OCI-LY7 (cell line): ENCODE results near the gene GADD45A. TPM values are rescaled to one million over a fixed set of nuclear protein-coding genes. Genes with fewer than 3 reads are reported as not detected.
A peak's percentile ranks its signal among the peaks of the same experiment; 100 is the strongest.

Source experiments
- BruUV-seq: library from RNA; stranded (reverse); fragments of 400-500 nt; replicated peaks from 2 replicates; lab custom pipeline; 2021; lab: Mats Ljungman, UMichigan
- CTCF ChIA-PET: fragments of 300-600 bp; sonication (Branson Sonifier 250); formaldehyde crosslinking; loops from one replicate; lab custom pipeline; 2022; ENCODE audit warnings: antibody characterized with exemption; ENCODE audit not compliant: unreplicated experiment; lab: Charles Lee
- POLR2A ChIA-PET: fragments of 300-600 bp; sonication (Branson Sonifier 250); formaldehyde crosslinking; loops from one replicate; lab custom pipeline; 2022; ENCODE audit warnings: antibody characterized with exemption; lab: Charles Lee
- DNase-seq: peaks from one replicate; pipeline ENCODE4 v3.0.0-alpha.2; 2015; ENCODE audit warnings: low spot score
- H2AFZ ChIP-seq: fragments of 200-600 bp; sonication (generic), shearing (Covaris generic); 2 replicates; pipeline ENCODE4 v1.6.1; 2014; ENCODE audit warnings: mild to moderate bottlenecking, antibody characterized with exemption, low read length, moderate library complexity
- H3K27ac ChIP-seq: fragments of 200-600 bp; sonication (generic); 2 replicates; pipeline ENCODE4 v1.5.1; 2014; ENCODE audit warnings: mixed run types, low read depth, mild to moderate bottlenecking, moderate library complexity, low read length, inconsistent platforms; ENCODE audit not compliant: poor library complexity, severe bottlenecking
- H3K36me3 ChIP-seq: fragments of 200-600 bp; sonication (generic); 2 replicates; pipeline ENCODE4 v1.6.1; 2014; ENCODE audit warnings: mild to moderate bottlenecking, antibody characterized with exemption, low read length, moderate library complexity, mixed read lengths; ENCODE audit not compliant: insufficient read depth
- H3K4me1 ChIP-seq: fragments of 200-600 bp; sonication (generic); 2 replicates; pipeline ENCODE4 v1.5.1; 2014; ENCODE audit warnings: mild to moderate bottlenecking, low read length; ENCODE audit not compliant: insufficient read depth, poor library complexity, severe bottlenecking
- H3K4me2 ChIP-seq: fragments of 200-600 bp; sonication (generic); 2 replicates; pipeline ENCODE4 v1.6.1; 2014; ENCODE audit warnings: mild to moderate bottlenecking, low read length
- H3K4me3 ChIP-seq: fragments of 200-600 bp; sonication (generic); 2 replicates; pipeline ENCODE4 v1.5.1; 2014; ENCODE audit warnings: mild to moderate bottlenecking, low read depth, low read length; ENCODE audit not compliant: poor library complexity, severe bottlenecking
- H3K79me2 ChIP-seq: fragments of 200-600 bp; sonication (generic); 2 replicates; pipeline ENCODE4 v1.6.1; 2016; ENCODE audit warnings: low read depth, mild to moderate bottlenecking, low read length, moderate library complexity, mixed read lengths; ENCODE audit not compliant: insufficient read depth
- H3K9me2 ChIP-seq: fragments of 200-600 bp; sonication (generic); 2 replicates; pipeline ENCODE4 v1.6.1; 2016; ENCODE audit warnings: mild to moderate bottlenecking, low read length, mixed read lengths; ENCODE audit not compliant: insufficient read depth
- H3K9me3 ChIP-seq: fragments of 200-600 bp; sonication (generic); 2 replicates; pipeline ENCODE4 v1.6.1; 2014; ENCODE audit warnings: mild to moderate bottlenecking, mixed run types, low read length, mixed read lengths
- H4K20me1 ChIP-seq: fragments of 200-600 bp; sonication (generic); 2 replicates; pipeline ENCODE4 v1.6.1; 2014; ENCODE audit warnings: mild to moderate bottlenecking, antibody characterized with exemption, low read length, moderate library complexity, mixed read lengths; ENCODE audit not compliant: insufficient read depth
- EZH2phosphoT487 ChIP-seq: fragments of 200-600 bp; sonication (generic); IDR thresholded peaks from 2 replicates; pipeline ENCODE4 v1.6.1; 2018; ENCODE audit warnings: low read depth, borderline replicate concordance, mild to moderate bottlenecking, mixed run types, antibody characterized with exemption, low read length, moderate library complexity, mixed read lengths
- intact Hi-C: fragments of 100-400 bp; cut with micrococcal nuclease; formaldehyde crosslinking; loops from one replicate; pipeline ENCODE4 v1.10.0; 2022; ENCODE audit not compliant: unreplicated experiment
- total RNA-seq, 2 experiments: library from RNA; depleted of rRNA in 1 of 2; stranded (reverse); fragments of >200 nt in 1 of 2; shearing (Covaris generic) in 1 of 2; gene quantifications; 2 replicates each; pipeline ENCODE4 v1.2.3, GENCODE V29; 2014 to 2022
- TF ChIP-seq, protein P1 (sequence below): fragments of 200-600 bp; sonication (generic); conservative IDR thresholded peaks from 2 replicates; pipeline ENCODE4 v1.5.1; 2014; ENCODE audit warnings: mild to moderate bottlenecking, antibody characterized with exemption, low read length, moderate library complexity, mixed read lengths

The GADD45A gene
- total RNA-seq, 2 experiments from 2014 or later = 46.8 to 48.6 TPM

DNA sequence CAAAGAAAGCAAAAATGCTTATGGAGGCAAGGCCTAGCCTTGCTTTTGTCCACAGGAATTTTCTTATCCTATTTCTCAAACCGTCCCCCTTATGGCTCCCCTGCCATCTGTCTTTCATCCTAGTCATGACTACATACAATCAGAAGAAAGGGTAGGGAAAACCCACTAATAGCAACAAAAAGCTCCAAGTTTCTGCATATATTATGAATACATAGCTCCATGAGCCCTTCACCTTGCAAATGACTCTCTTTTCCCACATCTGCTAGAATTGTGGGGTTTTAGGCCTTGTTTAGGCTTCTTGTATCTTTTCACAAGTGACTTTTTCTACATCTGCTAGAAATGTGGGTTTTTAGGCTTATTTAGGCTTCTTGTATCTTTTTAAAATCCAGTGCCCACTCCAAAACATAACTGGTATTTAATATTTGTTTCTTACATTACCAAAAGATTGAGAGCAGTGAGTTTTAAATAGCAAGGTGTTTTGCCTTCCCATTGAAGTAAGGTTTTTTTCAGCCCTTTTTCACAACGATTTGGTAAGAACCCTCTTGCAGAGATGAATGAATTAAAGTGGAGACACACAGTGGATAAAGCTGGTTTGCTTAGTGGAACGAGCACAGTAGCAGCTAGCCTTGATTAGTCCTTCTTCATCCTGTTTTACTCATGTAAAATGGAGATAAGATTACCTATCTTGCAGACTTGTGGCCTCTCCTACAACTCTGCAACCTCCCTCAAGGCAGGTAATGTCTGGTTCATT is 4.4 kb downstream of the GADD45A start:
- H3K4me3 ChIP-seq = no peak overlapping the region
- no TSS peak for BruUV-seq
- peak overlapping the region; percentile 10 for H3K27ac ChIP-seq
- DNase-seq = no peak
- peaks cover 32% of the 10 kb centered on the region for H3K79me2 ChIP-seq
- H3K36me3 ChIP-seq = peaks cover 66% of the 10 kb centered on the region
- no peak for TF ChIP-seq EZH2phosphoT487
- TF ChIP-seq, protein P1, sequence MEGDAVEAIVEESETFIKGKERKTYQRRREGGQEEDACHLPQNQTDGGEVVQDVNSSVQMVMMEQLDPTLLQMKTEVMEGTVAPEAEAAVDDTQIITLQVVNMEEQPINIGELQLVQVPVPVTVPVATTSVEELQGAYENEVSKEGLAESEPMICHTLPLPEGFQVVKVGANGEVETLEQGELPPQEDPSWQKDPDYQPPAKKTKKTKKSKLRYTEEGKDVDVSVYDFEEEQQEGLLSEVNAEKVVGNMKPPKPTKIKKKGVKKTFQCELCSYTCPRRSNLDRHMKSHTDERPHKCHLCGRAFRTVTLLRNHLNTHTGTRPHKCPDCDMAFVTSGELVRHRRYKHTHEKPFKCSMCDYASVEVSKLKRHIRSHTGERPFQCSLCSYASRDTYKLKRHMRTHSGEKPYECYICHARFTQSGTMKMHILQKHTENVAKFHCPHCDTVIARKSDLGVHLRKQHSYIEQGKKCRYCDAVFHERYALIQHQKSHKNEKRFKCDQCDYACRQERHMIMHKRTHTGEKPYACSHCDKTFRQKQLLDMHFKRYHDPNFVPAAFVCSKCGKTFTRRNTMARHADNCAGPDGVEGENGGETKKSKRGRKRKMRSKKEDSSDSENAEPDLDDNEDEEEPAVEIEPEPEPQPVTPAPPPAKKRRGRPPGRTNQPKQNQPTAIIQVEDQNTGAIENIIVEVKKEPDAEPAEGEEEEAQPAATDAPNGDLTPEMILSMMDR = no peak
- ChIA-PET POLR2A (no interaction called here), CTCF (no interaction called here)
- intact Hi-C loops = loop anchor here (5.0 to 10.0 kb wide), 3 partner anchors 257 to 765 kb away; partner anchors contain the start of genes DNAI4, MIER1 and SERBP1
- H3K9me3 ChIP-seq = no peaks in the 10 kb centered on the region
- peaks cover 22% of the 10 kb centered on the region for H4K20me1 ChIP-seq
- H3K4me2 ChIP-seq = peak overlapping the region; percentile 30
- H2AFZ ChIP-seq = no peak overlapping the region
- peaks cover 42% of the 10 kb centered on the region for H3K4me1 ChIP-seq
- no peaks in the 10 kb centered on the region for H3K9me2 ChIP-seq

- POLR2A ChIA-PET = no interaction called here
- Histone ChIP-seq H3K27ac (no peak overlapping the region), H2AFZ (no peak overlapping the region), H3K36me3 (peaks cover 66% of the 10 kb centered on the region), H3K9me3 (no peaks in the 10 kb centered on the region), H3K4me2 (no peak overlapping the region), H3K4me3 (no peak overlapping the region), H3K4me1 (peaks cover 39% of the 10 kb centered on the region), H3K79me2 (peaks cover 32% of the 10 kb centered on the region), H4K20me1 (peaks cover 22% of the 10 kb centered on the region), H3K9me2 (no peaks in the 10 kb centered on the region)
- DNase-seq = no peak
- intact Hi-C loops = no loop called here
- TF ChIP-seq, protein P1 = no peak
- TF ChIP-seq EZH2phosphoT487 = no peak
- no TSS peak for BruUV-seq
- CTCF ChIA-PET = no interaction called here
Observed at GRCh38 chr1:67690018-67690363, 5.0 kb downstream of the GADD45A start.

- POLR2A ChIA-PET = interaction anchor here (0.6 to 3.0 kb wide), 4 partner anchors 11 to 44 kb away, joined by 3 to 14 read pairs (median 7); no protein-coding TSS in a partner anchor
- peaks cover 39% of the 10 kb centered on the region for H3K4me1 ChIP-seq
Observed at GRCh38 chr1:67690411-67690810, 5.4 kb downstream of the GADD45A start.

More at GRCh38 chr1:67690411-67690810, 5.4 kb downstream of the GADD45A start:
- no peaks in the 10 kb centered on the region for H3K9me3 ChIP-seq
- no peak overlapping the region for H3K4me2 ChIP-seq
- no peaks in the 10 kb centered on the region for H3K9me2 ChIP-seq
- H3K27ac ChIP-seq = no peak overlapping the region
- H3K79me2 ChIP-seq = peaks cover 30% of the 10 kb centered on the region
- CTCF ChIA-PET = interaction anchor here (1.5 kb wide), 1 partner anchor 69 kb away, joined by 5 read pairs; no protein-coding TSS in a partner anchor
- H4K20me1 ChIP-seq = peaks cover 22% of the 10 kb centered on the region
- H2AFZ ChIP-seq = no peak overlapping the region
- H3K4me3 ChIP-seq = no peak overlapping the region
- BruUV-seq = no TSS peak
- intact Hi-C loops = no loop called here
- TF ChIP-seq, protein P1 = no peak
- no peak for TF ChIP-seq EZH2phosphoT487
- peaks cover 65% of the 10 kb centered on the region for H3K36me3 ChIP-seq
- no peak for DNase-seq
